ENCODE results near the gene GIPC1. TPM values are rescaled to one million over a fixed set of nuclear protein-coding genes. Genes with fewer than 3 reads are reported as not detected.

Gene GIPC1
- total and polyA plus RNA-seq, 2 of the 4 experiments (the other 2 are of a cell fraction) = 74.2 to 133 TPM

- Histone ChIP-seq H3K36me3 (ENCODE audit: control insufficient read depth, insufficient read depth, low read length) (peaks cover 21% of the 10 kb centered on the region), H3K4me1 (ENCODE audit: control insufficient read depth, insufficient read depth, low read length) (peaks cover 8% of the 10 kb centered on the region), H2AK5ac (ENCODE audit: low read depth, low read length) (no peak overlapping the region), H3K79me1 (ENCODE audit: low read depth in 1 of 2, low read length in 2 of 2) (peaks cover 20 to 48% of the 10 kb centered on the region in 2 experiments), H2BK5ac (ENCODE audit: low read depth, low read length, poor library complexity, severe bottlenecking) (no peak overlapping the region), H3K9me3 (ENCODE audit: control insufficient read depth, insufficient read depth, low read length) (no peaks in the 10 kb centered on the region), H2BK20ac (ENCODE audit: low read depth, low read length) (no peak overlapping the region), H4K5ac (ENCODE audit: low read depth, low read length) (no peak overlapping the region), H3K18ac (ENCODE audit: low read depth, low read length) (no peak overlapping the region), H3K9ac (ENCODE audit: low read depth, low read length) (no peak overlapping the region), H4K20me1 (ENCODE audit: insufficient read depth, low read length) (peaks cover 24% of the 10 kb centered on the region), H2AFZ (replicated peaks; ENCODE audit: low read length, poor library complexity) (no peak overlapping the region), H3K27ac (ENCODE audit: insufficient read depth, low read length) (no peak overlapping the region), H3K4ac (ENCODE audit: low read depth, low read length) (no peak overlapping the region), H3K14ac (replicated peaks; ENCODE audit: low read depth, low read length) (no peak overlapping the region), H3K27me3 (ENCODE audit: control insufficient read depth, insufficient read depth, low read length) (no peaks in the 10 kb centered on the region), H4K91ac (ENCODE audit: insufficient read depth, low read depth, low read length) (no peak overlapping the region), H3K4me2 (ENCODE audit: low read depth, low read length) (no peak overlapping the region), H2AK9ac (replicated peaks; ENCODE audit: low read depth, low read length, poor library complexity) (peak overlapping the region; percentile 51), H3K9me1 (ENCODE audit: insufficient read depth, low read length) (peaks cover 11% of the 10 kb centered on the region), H4K8ac (ENCODE audit: low read depth in 2 of 2, low read length in 2 of 2) (no peak overlapping the region), H3K56ac (ENCODE audit: extremely low read depth, insufficient read depth, low read length) (no peak overlapping the region), H2BK120ac (ENCODE audit: low read depth, low read length) (no peak overlapping the region), H3K4me3 (ENCODE audit: insufficient read depth, low read depth, low read length) (no peak overlapping the region), H2BK15ac (ENCODE audit: low read depth, low read length) (no peak overlapping the region), H3K23ac (ENCODE audit: low read depth, low read length) (no peak overlapping the region)
- no peak for TF ChIP-seq SMC3 (IDR thresholded peaks at IDR 0.05; ENCODE audit: low read depth, low read length)
- no peak for TF ChIP-seq ELK1 (IDR thresholded peaks at IDR 0.05; ENCODE audit: borderline replicate concordance, low read depth, low read length)
- TF ChIP-seq CHD1 (IDR thresholded peaks at IDR 0.05; ENCODE audit: low read depth, low read length) = no peak
- no peak for TF ChIP-seq RCOR1 (IDR thresholded peaks at IDR 0.05; ENCODE audit: insufficient replicate concordance, low read length)
- no peak for TF ChIP-seq POLR2A (IDR thresholded peaks at IDR 0.05; ENCODE audit: low read depth, low read length)
- no peak for TF ChIP-seq CTCF (conservative IDR thresholded peaks at IDR 0.05; ENCODE audit: low read depth, low read length)
- TF ChIP-seq, protein P1, sequence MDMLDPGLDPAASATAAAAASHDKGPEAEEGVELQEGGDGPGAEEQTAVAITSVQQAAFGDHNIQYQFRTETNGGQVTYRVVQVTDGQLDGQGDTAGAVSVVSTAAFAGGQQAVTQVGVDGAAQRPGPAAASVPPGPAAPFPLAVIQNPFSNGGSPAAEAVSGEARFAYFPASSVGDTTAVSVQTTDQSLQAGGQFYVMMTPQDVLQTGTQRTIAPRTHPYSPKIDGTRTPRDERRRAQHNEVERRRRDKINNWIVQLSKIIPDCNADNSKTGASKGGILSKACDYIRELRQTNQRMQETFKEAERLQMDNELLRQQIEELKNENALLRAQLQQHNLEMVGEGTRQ (IDR thresholded peaks at IDR 0.05; ENCODE audit: low read depth, low read length) = no peak
- no peak for TF ChIP-seq BHLHE40 (IDR thresholded peaks at IDR 0.05; ENCODE audit: low read depth, low read length)
- TF ChIP-seq RAD21 (IDR thresholded peaks at IDR 0.05; ENCODE audit: low read length) = no peak
- no peak for TF ChIP-seq FOS (IDR thresholded peaks at IDR 0.05; ENCODE audit: low read depth, low read length)
- TF ChIP-seq RFX5 (IDR thresholded peaks at IDR 0.05; ENCODE audit: low read depth, low read length) = no peak
- no peak for TF ChIP-seq MAFK (IDR thresholded peaks at IDR 0.05; ENCODE audit: low read depth, low read length)
- no peak for TF ChIP-seq MXI1 (IDR thresholded peaks at IDR 0.05; ENCODE audit: borderline replicate concordance, low read depth, low read length)
- no peak for TF ChIP-seq NFE2L2 (IDR thresholded peaks at IDR 0.05; ENCODE audit: low read depth, low read length)
- no peak for TF ChIP-seq CEBPB (IDR thresholded peaks at IDR 0.05; ENCODE audit: low read depth, low read length)
- TF ChIP-seq MAZ (IDR thresholded peaks at IDR 0.05; ENCODE audit: borderline replicate concordance, low read depth, low read length) = no peak
- no TSS peak for BruUV-seq (replicated peaks)
- POLR2A ChIA-PET (ENCODE audit: unreplicated experiment) = no interaction called here
- DNase-seq (no peak), ATAC-seq (ENCODE audit: low read depth) (no peak)
- intact Hi-C loops (cut with micrococcal nuclease) (no loop called here), dilution Hi-C loops (cut with HindIII; ENCODE audit: low sequenced_read_pairs, unreplicated experiment) (no loop called here), in situ Hi-C loops (cut with MboI; ENCODE audit: low sequenced_read_pairs) (no loop called here)
- CTCF ChIA-PET = no interaction called here
- 100% methylated on average over 3 of the region's 5 CpGs; no CpG with 5 or more reads in 1 of the 2 experiments for whole genome bisulfite sequencing, 2 experiments (ENCODE audit: extremely low coverage in 2 of 2, insufficient read length in 1 of 2)
These were observed 3.1 kb downstream of the GIPC1 start for GRCh38 chr19:14492756-14493337.
